HL-60 (cell line): Measurements from ENCODE around the gene TTLL11.

Source experiments
- DNase-seq, 2 experiments: peaks; one replicate each; pipeline ENCODE4 v3.0.0-alpha.2; 2010 to 2020; ENCODE audit warnings: low read depth in 1 of 2, low spot score in 1 of 2
- H3K27ac ChIP-seq: fragments of 250-450 bp; sonication (Bioruptor Pico); replicated peaks from 2 replicates; pipeline ENCODE4 v1.5.1; 2020; ENCODE audit warnings: mild to moderate bottlenecking, moderate library complexity
- H3K27me3 ChIP-seq: fragments of 250-450 bp; sonication (Bioruptor Pico); 2 replicates; pipeline ENCODE4 v1.5.1; 2021; ENCODE audit warnings: mild to moderate bottlenecking, moderate library complexity; ENCODE audit not compliant: insufficient read depth, poor library complexity, severe bottlenecking
- H3K4me3 ChIP-seq: replicated peaks from 2 replicates; pipeline ENCODE4 v1.5.1; 2011; ENCODE audit warnings: mild to moderate bottlenecking, control low read depth, low read length; ENCODE audit not compliant: insufficient read depth
- CTCF ChIP-seq: IDR thresholded peaks from one replicate; pipeline ENCODE4 v1.5.1; 2011; ENCODE audit warnings: low read length, control low read depth, inconsistent platforms; ENCODE audit not compliant: insufficient read depth
- GABPA ChIP-seq: IDR thresholded peaks from 2 replicates; pipeline ENCODE4 v1.6.1; 2012; ENCODE audit warnings: low read depth
- POLR2AphosphoS5 ChIP-seq: IDR thresholded peaks from 2 replicates; pipeline ENCODE4 v1.6.1; 2012; ENCODE audit warnings: low read depth
- SPI1 ChIP-seq: IDR thresholded peaks from 2 replicates; pipeline ENCODE4 v1.6.1; 2012; ENCODE audit warnings: low read depth, mild to moderate bottlenecking, borderline replicate concordance
- TF ChIP-seq, protein P1 (sequence below): IDR thresholded peaks from 2 replicates; pipeline ENCODE4 v1.6.1; 2012; ENCODE audit warnings: low read depth; ENCODE audit not compliant: insufficient replicate concordance

Gene TTLL11

DNA sequence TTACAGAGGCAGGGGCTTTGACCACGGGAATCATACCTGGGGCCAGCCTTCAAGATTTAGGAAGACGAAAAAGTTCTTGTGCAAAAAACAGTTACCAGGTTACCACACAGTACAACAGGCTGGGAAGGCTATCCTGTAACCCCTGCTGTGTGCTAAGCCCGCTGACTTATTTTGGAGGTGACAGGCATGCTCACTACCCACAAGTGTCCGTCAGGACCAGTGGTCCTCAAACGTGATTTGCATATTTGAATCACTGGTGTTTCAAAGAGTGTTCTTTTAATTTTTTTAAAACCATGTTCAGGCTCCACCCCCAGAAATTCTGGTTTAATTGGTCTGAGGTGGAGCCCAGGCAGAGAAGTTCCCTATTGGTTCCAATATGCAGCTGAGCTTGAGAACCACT, 146.6 kb downstream of the TTLL11 start:
- Histone ChIP-seq H3K27ac (no peak overlapping the region), H3K27me3 (no peaks in the 10 kb centered on the region), H3K4me3 (no peak overlapping the region)
- DNase-seq = no peak
- TF ChIP-seq POLR2AphosphoS5 (no peak), SPI1 (no peak), GABPA (no peak)
- TF ChIP-seq, protein P1, sequence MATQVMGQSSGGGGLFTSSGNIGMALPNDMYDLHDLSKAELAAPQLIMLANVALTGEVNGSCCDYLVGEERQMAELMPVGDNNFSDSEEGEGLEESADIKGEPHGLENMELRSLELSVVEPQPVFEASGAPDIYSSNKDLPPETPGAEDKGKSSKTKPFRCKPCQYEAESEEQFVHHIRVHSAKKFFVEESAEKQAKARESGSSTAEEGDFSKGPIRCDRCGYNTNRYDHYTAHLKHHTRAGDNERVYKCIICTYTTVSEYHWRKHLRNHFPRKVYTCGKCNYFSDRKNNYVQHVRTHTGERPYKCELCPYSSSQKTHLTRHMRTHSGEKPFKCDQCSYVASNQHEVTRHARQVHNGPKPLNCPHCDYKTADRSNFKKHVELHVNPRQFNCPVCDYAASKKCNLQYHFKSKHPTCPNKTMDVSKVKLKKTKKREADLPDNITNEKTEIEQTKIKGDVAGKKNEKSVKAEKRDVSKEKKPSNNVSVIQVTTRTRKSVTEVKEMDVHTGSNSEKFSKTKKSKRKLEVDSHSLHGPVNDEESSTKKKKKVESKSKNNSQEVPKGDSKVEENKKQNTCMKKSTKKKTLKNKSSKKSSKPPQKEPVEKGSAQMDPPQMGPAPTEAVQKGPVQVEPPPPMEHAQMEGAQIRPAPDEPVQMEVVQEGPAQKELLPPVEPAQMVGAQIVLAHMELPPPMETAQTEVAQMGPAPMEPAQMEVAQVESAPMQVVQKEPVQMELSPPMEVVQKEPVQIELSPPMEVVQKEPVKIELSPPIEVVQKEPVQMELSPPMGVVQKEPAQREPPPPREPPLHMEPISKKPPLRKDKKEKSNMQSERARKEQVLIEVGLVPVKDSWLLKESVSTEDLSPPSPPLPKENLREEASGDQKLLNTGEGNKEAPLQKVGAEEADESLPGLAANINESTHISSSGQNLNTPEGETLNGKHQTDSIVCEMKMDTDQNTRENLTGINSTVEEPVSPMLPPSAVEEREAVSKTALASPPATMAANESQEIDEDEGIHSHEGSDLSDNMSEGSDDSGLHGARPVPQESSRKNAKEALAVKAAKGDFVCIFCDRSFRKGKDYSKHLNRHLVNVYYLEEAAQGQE = no peak

- no peak for DNase-seq
- H3K27ac ChIP-seq = no peak overlapping the region
- H3K27me3 ChIP-seq = no peaks in the 10 kb centered on the region
- TF ChIP-seq POLR2AphosphoS5 (no peak), GABPA (no peak), SPI1 (no peak), CTCF (no peak)
- TF ChIP-seq, protein P1 = no peak
- no peak overlapping the region for H3K4me3 ChIP-seq
These were observed 147.3 kb downstream of the TTLL11 start for GRCh38 chr9:121945849-121946248.

DNA sequence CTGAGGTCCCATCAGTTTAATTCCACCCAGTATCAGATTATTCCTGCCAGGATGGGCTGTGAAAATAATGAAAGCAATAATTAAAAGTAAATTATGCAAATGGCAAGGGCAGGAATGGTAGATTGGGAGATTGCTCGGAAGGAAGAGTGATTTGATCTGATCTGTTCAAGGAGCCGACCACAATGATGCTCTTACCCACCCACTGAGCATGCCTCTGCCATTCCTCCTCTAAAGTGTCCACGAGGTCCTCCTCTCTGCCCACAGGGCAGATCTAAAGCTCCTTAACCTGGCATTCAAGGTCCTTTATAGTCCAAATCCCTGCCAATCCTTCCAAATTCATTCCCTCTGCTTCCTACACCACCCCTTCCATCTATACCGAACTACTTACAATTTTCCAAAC, 147.8 kb downstream of the TTLL11 start:
- TF ChIP-seq GABPA = no peak
- no peak for TF ChIP-seq CTCF
- TF ChIP-seq, protein P1 = no peak
- TF ChIP-seq SPI1 = no peak
- no peak for TF ChIP-seq POLR2AphosphoS5
- no peak for DNase-seq
- Histone ChIP-seq H3K4me3 (no peak overlapping the region), H3K27ac (no peak overlapping the region), H3K27me3 (no peaks in the 10 kb centered on the region)

DNA sequence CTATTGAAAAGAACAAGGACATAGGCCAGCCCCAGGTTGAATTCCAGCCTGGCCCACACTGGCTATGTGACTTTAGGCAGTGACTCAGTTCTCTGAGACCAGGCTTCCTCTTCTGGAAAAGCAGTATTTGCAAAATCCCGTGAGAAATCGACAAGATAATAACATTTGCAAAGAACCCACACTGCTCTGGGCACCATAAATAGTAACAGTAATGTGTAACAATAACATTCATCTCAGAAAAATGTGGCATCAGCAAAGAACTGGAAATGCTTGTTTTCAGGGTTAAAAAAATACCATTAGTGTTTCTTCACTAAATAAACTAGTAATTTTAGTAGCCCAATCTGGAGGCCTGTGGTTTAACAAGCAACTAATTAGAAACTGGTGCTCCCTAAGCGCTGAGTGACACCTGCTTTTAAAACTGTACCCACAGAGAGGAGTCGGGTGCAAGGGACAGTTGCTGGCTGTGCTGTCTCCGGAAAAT, 148.4 kb downstream of the TTLL11 start:
- DNase-seq = no peak

More for the DNA sequence above, 148.4 kb downstream of the TTLL11 start:
- TF ChIP-seq POLR2AphosphoS5 (no peak), CTCF (no peak)
- TF ChIP-seq, protein P1 = no peak
- H3K27me3 ChIP-seq = no peaks in the 10 kb centered on the region
- no peak overlapping the region for H3K27ac ChIP-seq
- H3K4me3 ChIP-seq = no peak overlapping the region
